Ascending aorta (tissue), 2 donors: ENCODE data around the gene SMC3. TPM values are rescaled to one million over a fixed set of nuclear protein-coding genes. Genes with fewer than 3 reads are reported as not detected.

Experiments used
- DNase-seq, 2 donors: peaks; one replicate each; pipeline ENCODE4 v3.0.0-alpha.2; 2019; ENCODE audit warnings: low spot score in 2 of 2
- H3K27ac ChIP-seq, 2 donors: fragments of 200-600 bp; sonication (generic); one replicate each; pipeline ENCODE4 v1.5.1; 2016 to 2017; ENCODE audit warnings: mild to moderate bottlenecking in 1 of 2
- H3K27me3 ChIP-seq: fragments of 200-600 bp; sonication (generic); one replicate; pipeline ENCODE4 v1.5.1; 2017
- H3K36me3 ChIP-seq, 2 donors: fragments of 200-600 bp; sonication (generic); one replicate each; pipeline ENCODE4 v1.5.1; 2016
- H3K4me1 ChIP-seq, 2 donors: fragments of 200-600 bp; sonication (generic); one replicate each; pipeline ENCODE4 v1.5.1; 2016 to 2017; ENCODE audit warnings: mild to moderate bottlenecking in 1 of 2
- H3K4me3 ChIP-seq, 2 donors: fragments of 200-600 bp; sonication (generic); one replicate each; pipeline ENCODE4 v1.5.1; 2016 to 2017; ENCODE audit warnings: mild to moderate bottlenecking in 1 of 2
- H3K9me3 ChIP-seq, 2 donors: fragments of 200-600 bp; sonication (generic); one replicate each; pipeline ENCODE4 v1.5.1; 2016
- intact Hi-C: fragments of 100-400 bp; cut with DNase I; formaldehyde crosslinking; loops from one replicate; pipeline ENCODE4 v1.15.1; 2023
- total RNA-seq: library from RNA; depleted of rRNA; stranded (reverse); fragments of >200 nt; gene quantifications from one replicate; pipeline ENCODE4 v1.1.0, GENCODE V29; 2016
- TF ChIP-seq, protein P1 (sequence below), 3 experiments: fragments of 200-600 bp in 2 of 3; fragments of 450-650 bp in 1 of 3; sonication (generic) in 2 of 3; IDR thresholded peaks; one replicate each; pipeline ENCODE4 v1.5.1; 2016 to 2019; ENCODE audit warnings: antibody characterized with exemption in 3 of 3, mild to moderate bottlenecking in 1 of 3, moderate library complexity in 1 of 3

The SMC3 gene
- total RNA-seq, 1 donor from 2014 or later = 14.8 TPM

DNA sequence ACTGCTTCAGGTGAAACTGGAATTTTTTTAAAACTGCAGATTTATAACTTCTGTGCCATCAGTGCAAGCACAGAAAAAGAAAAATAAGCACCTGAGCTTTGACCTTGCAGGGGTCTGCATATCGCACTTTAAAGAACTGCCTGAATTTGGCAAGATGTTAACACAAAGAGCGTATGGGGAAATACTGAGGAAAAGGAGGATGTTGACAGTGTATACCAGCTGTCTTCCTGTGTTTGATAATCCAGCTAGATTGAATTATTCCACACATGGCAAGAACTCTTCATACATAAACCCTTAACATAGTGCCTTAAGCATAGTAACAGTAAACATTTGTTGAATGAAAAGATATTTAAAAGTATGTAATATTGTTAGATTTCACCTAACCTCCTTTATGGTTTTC lies 30.0 kb downstream of the SMC3 start:
- Histone ChIP-seq H3K27ac (no peak overlapping the region), H3K36me3 (peaks cover 37 to 58% of the 10 kb centered on the region in 2 donors), H3K4me3 (no peak overlapping the region), H3K27me3 (no peaks in the 10 kb centered on the region), H3K4me1 (no peaks in the 10 kb centered on the region), H3K9me3 (no peaks in the 10 kb centered on the region)
- intact Hi-C loops = no loop called here
- no peak for DNase-seq
- TF ChIP-seq, protein P1, sequence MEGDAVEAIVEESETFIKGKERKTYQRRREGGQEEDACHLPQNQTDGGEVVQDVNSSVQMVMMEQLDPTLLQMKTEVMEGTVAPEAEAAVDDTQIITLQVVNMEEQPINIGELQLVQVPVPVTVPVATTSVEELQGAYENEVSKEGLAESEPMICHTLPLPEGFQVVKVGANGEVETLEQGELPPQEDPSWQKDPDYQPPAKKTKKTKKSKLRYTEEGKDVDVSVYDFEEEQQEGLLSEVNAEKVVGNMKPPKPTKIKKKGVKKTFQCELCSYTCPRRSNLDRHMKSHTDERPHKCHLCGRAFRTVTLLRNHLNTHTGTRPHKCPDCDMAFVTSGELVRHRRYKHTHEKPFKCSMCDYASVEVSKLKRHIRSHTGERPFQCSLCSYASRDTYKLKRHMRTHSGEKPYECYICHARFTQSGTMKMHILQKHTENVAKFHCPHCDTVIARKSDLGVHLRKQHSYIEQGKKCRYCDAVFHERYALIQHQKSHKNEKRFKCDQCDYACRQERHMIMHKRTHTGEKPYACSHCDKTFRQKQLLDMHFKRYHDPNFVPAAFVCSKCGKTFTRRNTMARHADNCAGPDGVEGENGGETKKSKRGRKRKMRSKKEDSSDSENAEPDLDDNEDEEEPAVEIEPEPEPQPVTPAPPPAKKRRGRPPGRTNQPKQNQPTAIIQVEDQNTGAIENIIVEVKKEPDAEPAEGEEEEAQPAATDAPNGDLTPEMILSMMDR (IDR thresholded peaks at IDR 0.05) = no peak

DNA sequence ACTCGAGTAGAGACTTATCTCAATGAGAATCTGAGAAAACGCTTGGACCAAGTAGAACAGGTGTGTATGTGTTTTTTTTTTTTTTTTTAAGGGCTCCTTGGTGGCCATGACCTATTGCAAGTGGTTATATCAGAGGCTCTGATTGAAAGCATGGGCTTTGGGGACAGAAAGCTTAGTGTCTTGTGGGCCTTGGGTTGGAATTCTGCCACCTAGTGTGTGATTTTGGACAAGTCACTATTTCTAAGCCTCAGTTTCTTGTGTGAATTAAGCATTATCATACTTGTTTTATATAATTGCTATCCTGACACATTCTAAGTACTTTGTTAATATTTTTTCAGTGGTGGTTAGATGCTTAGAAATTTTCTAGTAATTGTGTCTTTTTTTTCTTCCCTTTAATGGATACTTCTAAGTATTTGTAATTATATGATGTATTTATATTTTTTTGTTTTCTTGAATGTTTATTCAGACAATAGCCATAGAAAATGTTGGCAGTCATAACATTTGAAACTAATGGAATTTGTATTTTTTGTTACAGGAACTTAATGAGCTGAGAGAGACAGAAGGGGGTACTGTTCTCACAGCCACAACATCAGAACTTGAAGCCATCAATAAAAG lies 33.1 kb downstream of the SMC3 start:
- Histone ChIP-seq H3K27ac (no peak overlapping the region), H3K4me3 (no peak overlapping the region), H3K4me1 (no peaks in the 10 kb centered on the region), H3K36me3 (peaks cover 44 to 53% of the 10 kb centered on the region in 2 donors), H3K9me3 (no peaks in the 10 kb centered on the region), H3K27me3 (no peaks in the 10 kb centered on the region)
- intact Hi-C loops = no loop called here
- TF ChIP-seq, protein P1 (IDR thresholded peaks at IDR 0.05) = peak in 2 of 3 experiments; percentile 21 to 36
- no peak for DNase-seq

GRCh38 chr10:110601581-110601980 lies 34.1 kb downstream of the SMC3 start:
- Histone ChIP-seq H3K36me3 (peaks cover 44 to 59% of the 10 kb centered on the region in 2 donors), H3K4me1 (no peaks in the 10 kb centered on the region), H3K27me3 (no peaks in the 10 kb centered on the region), H3K9me3 (no peaks in the 10 kb centered on the region), H3K4me3 (no peak overlapping the region), H3K27ac (no peak overlapping the region)
- intact Hi-C loops = no loop called here
- TF ChIP-seq, protein P1 (IDR thresholded peaks at IDR 0.05) = no peak
- DNase-seq = no peak

- TF ChIP-seq, protein P1 (IDR thresholded peaks at IDR 0.05) = no peak
- Histone ChIP-seq H3K36me3 (peaks cover 16 to 21% of the 10 kb centered on the region in 2 donors), H3K9me3 (no peaks in the 10 kb centered on the region), H3K4me1 (no peaks in the 10 kb centered on the region), H3K27ac (no peak overlapping the region), H3K4me3 (no peak overlapping the region), H3K27me3 (no peaks in the 10 kb centered on the region)
- DNase-seq = no peak
- intact Hi-C loops = no loop called here
These were observed 40.6 kb downstream of the SMC3 start for GRCh38 chr10:110608087-110608486.

GRCh38 chr10:110609605-110610004 lies 42.1 kb downstream of the SMC3 start:
- TF ChIP-seq, protein P1 (IDR thresholded peaks at IDR 0.05) = no peak
- no peak for DNase-seq
- intact Hi-C loops = loop anchor here (2.0 to 5.0 kb wide), 4 partner anchors 63 to 283 kb away; no protein-coding TSS in a partner anchor

More at GRCh38 chr10:110609605-110610004, 42.1 kb downstream of the SMC3 start:
- H3K36me3 ChIP-seq = peaks cover 6 to 13% of the 10 kb centered on the region in 2 donors
- H3K4me3 ChIP-seq = no peak overlapping the region
- H3K27ac ChIP-seq = peak overlapping the region in 1 of 2 donors; percentile 40
- H3K9me3 ChIP-seq = no peaks in the 10 kb centered on the region
- H3K27me3 ChIP-seq = no peaks in the 10 kb centered on the region
- no peaks in the 10 kb centered on the region for H3K4me1 ChIP-seq
